ENCODE measurements around the gene SLC25A17. TPM values are rescaled to one million over a fixed set of nuclear protein-coding genes. Genes with fewer than 3 reads are reported as not detected.
"Not testable (repeated sequence)": the region's sequence is repeated elsewhere in the genome, so short reads cannot be mapped to it uniquely, and the experiment has no call there.

Gene SLC25A17
- total and polyA plus RNA-seq, 11 donors: 2.3 to 9.6 (median 4.0) TPM

DNA sequence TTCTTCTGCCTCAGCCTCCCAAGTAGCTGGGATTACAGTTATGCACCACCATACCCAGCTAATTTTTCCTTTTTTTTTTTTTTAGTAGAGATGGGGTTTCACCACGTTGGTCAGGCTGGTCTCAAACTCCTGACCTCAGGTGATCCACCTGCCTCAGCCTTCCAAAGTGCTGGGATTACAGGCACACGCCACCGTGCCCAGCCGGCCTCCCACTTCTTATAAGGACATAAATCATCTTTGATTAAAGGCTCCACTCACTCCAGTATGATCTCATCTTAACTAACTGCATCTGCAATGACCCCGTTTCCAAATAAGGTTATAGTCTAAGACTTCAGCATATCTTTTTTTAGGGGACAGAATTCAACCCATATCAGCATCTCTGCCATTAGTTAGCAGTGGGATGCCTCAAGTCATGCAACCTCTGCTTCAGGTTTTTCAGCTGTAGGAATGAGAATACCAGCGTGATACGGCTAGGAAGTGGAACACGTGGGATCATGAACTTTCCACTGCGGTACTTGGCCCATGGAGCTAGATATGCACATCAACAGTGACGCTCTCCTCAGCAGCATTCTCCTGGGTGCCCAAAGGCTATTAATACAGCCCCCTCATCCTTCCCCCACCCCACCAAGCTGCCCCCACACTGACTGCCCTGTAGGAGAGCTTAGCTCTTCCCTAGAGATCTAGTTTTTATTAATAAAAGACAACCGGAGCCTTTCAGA lies 98.4 kb downstream of the SLC25A17 start:
- ATAC-seq (peak in 2 of 4 donors; percentile 55 to 62), DNase-seq (no peak)
- Histone ChIP-seq H3K27ac (no peak overlapping the region), H3K4me3 (no peak overlapping the region), H3K9me3 (no peaks in the 10 kb centered on the region), H3K27me3 (no peaks in the 10 kb centered on the region), H3K4me1 (peaks cover 0 to 9% (median 2%) of the 10 kb centered on the region in 12 donors), H3K36me3 (no peaks in the 10 kb centered on the region)
- TF ChIP-seq, protein P1, sequence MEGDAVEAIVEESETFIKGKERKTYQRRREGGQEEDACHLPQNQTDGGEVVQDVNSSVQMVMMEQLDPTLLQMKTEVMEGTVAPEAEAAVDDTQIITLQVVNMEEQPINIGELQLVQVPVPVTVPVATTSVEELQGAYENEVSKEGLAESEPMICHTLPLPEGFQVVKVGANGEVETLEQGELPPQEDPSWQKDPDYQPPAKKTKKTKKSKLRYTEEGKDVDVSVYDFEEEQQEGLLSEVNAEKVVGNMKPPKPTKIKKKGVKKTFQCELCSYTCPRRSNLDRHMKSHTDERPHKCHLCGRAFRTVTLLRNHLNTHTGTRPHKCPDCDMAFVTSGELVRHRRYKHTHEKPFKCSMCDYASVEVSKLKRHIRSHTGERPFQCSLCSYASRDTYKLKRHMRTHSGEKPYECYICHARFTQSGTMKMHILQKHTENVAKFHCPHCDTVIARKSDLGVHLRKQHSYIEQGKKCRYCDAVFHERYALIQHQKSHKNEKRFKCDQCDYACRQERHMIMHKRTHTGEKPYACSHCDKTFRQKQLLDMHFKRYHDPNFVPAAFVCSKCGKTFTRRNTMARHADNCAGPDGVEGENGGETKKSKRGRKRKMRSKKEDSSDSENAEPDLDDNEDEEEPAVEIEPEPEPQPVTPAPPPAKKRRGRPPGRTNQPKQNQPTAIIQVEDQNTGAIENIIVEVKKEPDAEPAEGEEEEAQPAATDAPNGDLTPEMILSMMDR (IDR thresholded peaks at IDR 0.05): no peak
- no peak for TF ChIP-seq POLR2A (IDR thresholded peaks at IDR 0.05)
- WGBS, 4 donors: 55 to 61% (median 58%) methylated on average over 11 of the region's 11 CpGs
- intact Hi-C loops (cut with DNase I): no loop called here

DNA sequence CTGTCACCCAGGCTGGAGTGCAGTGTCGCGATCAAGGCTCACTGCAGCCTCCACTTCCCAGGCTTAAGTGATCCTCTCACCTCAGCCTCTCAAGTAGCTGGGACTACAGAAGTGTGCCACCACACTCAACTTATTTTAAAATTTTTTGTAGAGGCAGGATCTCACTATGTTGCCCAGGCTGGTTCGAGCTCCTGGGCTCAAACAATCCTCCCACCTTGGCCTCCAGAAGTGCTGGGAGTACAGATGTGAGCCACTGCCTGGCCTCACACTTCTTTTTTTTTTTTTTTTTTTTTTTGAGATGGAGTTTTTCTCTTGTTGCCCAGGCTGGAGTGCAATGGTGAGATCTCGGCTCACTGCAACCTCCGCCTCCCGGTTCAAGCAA lies 99.0 kb downstream of the SLC25A17 start:
- ATAC-seq; intact Hi-C loops (cut with DNase I); H3K27ac ChIP-seq; H3K4me1 ChIP-seq; H3K4me3 ChIP-seq; H3K9me3 ChIP-seq; H3K36me3 ChIP-seq; H3K27me3 ChIP-seq; DNase-seq: not testable (repeated sequence)
- 93 to 96% (median 95%) methylated on average over 6 of the region's 6 CpGs for WGBS, 4 donors

Small RNA genes lying within 50 kb of the gene (microRNA-seq; reads per million reads assigned to microRNA genes)
- 0.41 to 1.2 (median 0.77) reads per million in 4 donors for gene MIR4766

Other genes starting within 250 kb of the SLC25A17 start
- gene MRTFA, start 182.6 kb downstream of the SLC25A17 start, total RNA-seq: 10 to 100 TPM; 14.0 to 52.6 (median 28.4) TPM
- 10 to 100 TPM; 16.0 to 26.9 TPM for gene MRTFA, start 182.6 kb downstream of the SLC25A17 start, polyA plus RNA-seq
- gene MCHR1, start 139.9 kb downstream of the SLC25A17 start, total RNA-seq: under 1 TPM in 5 of 9 donors, not detected in 4; 0.09 to 0.96 (median 0.45) TPM
- under 1 TPM; 0.23 to 0.35 TPM for gene MCHR1, start 139.9 kb downstream of the SLC25A17 start, polyA plus RNA-seq
- 100 to 1,000 TPM; 108 to 231 (median 205) TPM for gene ST13, start 37.3 kb upstream of the SLC25A17 start, total RNA-seq
- 100 to 1,000 TPM in 1 of 2 donors, 10 to 100 TPM in 1; 40.0 to 155 TPM for gene ST13, start 37.3 kb upstream of the SLC25A17 start, polyA plus RNA-seq
- 10 to 100 TPM; 14.8 to 37.9 (median 23.0) TPM for gene XPNPEP3, start 37.8 kb upstream of the SLC25A17 start, total RNA-seq
- 1 to 10 TPM; 5.1 to 6.8 TPM for gene XPNPEP3, start 37.8 kb upstream of the SLC25A17 start, polyA plus RNA-seq
- not detected for gene DNAJB7, start 42.8 kb upstream of the SLC25A17 start, total RNA-seq
- gene DNAJB7, start 42.8 kb upstream of the SLC25A17 start, polyA plus RNA-seq: not detected
- 10 to 100 TPM; 44.1 to 76.2 (median 59.9) TPM for gene RBX1, start 132.0 kb upstream of the SLC25A17 start, total RNA-seq
- gene RBX1, start 132.0 kb upstream of the SLC25A17 start, polyA plus RNA-seq: 100 to 1,000 TPM; 102 to 119 TPM